Activated CD8-positive, alpha-beta T cell treated with anti-CD3 and anti-CD28 coated beads for 36 hours (primary cell): Measurements from ENCODE around the gene VSIG1. TPM values are rescaled to one million over a fixed set of nuclear protein-coding genes. Genes with fewer than 3 reads are reported as not detected.

Source experiments
- ATAC-seq: fragments of 200-7000 bp; cut with Tn5 transposase; one replicate; pipeline ENCODE4 v1.10.0; 2021; ENCODE audit warnings: mild to moderate bottlenecking, moderate library complexity
- CTCF ChIA-PET: fragments of 350-600 bp; sonication (Branson Sonifier 250); formaldehyde crosslinking; loops from one replicate; lab custom pipeline; 2021; ENCODE audit warnings: antibody characterized with exemption; lab: Charles Lee
- POLR2A ChIA-PET: fragments of 350-600 bp; sonication (Branson Sonifier 250); formaldehyde crosslinking; loops from one replicate; lab custom pipeline; 2021; ENCODE audit warnings: antibody characterized with exemption; lab: Charles Lee
- DNase-seq: peaks from one replicate; pipeline ENCODE4 v3.0.0-alpha.2; 2020
- H3K27ac Mint-ChIP-seq: one replicate; pipeline ENCODE4 v1.8.0; 2021; ENCODE audit warnings: mild to moderate bottlenecking, mixed read lengths
- H3K27me3 Mint-ChIP-seq: one replicate; pipeline ENCODE4 v1.8.0; 2021; ENCODE audit warnings: mixed read lengths
- H3K36me3 Mint-ChIP-seq: one replicate; pipeline ENCODE4 v1.8.0; 2021; ENCODE audit warnings: low read depth, mixed read lengths
- H3K4me1 Mint-ChIP-seq: one replicate; pipeline ENCODE4 v1.8.0; 2021; ENCODE audit warnings: low read depth, mixed read lengths
- H3K4me3 Mint-ChIP-seq: one replicate; pipeline ENCODE4 v1.8.0; 2021; ENCODE audit warnings: mild to moderate bottlenecking, moderate library complexity, mixed read lengths
- H3K9me3 Mint-ChIP-seq: one replicate; pipeline ENCODE4 v1.8.0; 2021; ENCODE audit warnings: mixed read lengths
- CTCF ChIP-seq: fragments of 200-600 bp; IDR thresholded peaks from one replicate; pipeline ENCODE4 v1.8.0; 2022; ENCODE audit warnings: antibody characterized with exemption, mild to moderate bottlenecking
- intact Hi-C: fragments of 100-400 bp; cut with micrococcal nuclease; formaldehyde crosslinking; loops from one replicate; pipeline ENCODE4 v1.10.0; 2022
- total RNA-seq, 2 experiments: library from RNA; stranded (reverse); gene quantifications; one replicate each; pipeline ENCODE4 v1.2.3, GENCODE V29; 2021

Gene VSIG1
- total RNA-seq, 2 experiments from 2014 or later = 0.61 to 1.2 TPM

GRCh38 chrX:108122748-108123147 is 77.9 kb downstream of the VSIG1 start:
- CTCF ChIA-PET = no interaction called here
- ATAC-seq = no peak
- no peak overlapping the region for H3K27ac Mint-ChIP-seq
- no peak for TF ChIP-seq CTCF
- H3K4me3 Mint-ChIP-seq = no peak overlapping the region
- POLR2A ChIA-PET = no interaction called here
- no peaks in the 10 kb centered on the region for H3K4me1 Mint-ChIP-seq
- no peaks in the 10 kb centered on the region for H3K36me3 Mint-ChIP-seq
- no peaks in the 10 kb centered on the region for H3K9me3 Mint-ChIP-seq
- no peaks in the 10 kb centered on the region for H3K27me3 Mint-ChIP-seq
- intact Hi-C loops = no loop called here
- no peak for DNase-seq

GRCh38 chrX:108123591-108124366 is 78.9 kb downstream of the VSIG1 start:
- no peaks in the 10 kb centered on the region for H3K36me3 Mint-ChIP-seq
- no peaks in the 10 kb centered on the region for H3K27me3 Mint-ChIP-seq
- no peaks in the 10 kb centered on the region for H3K9me3 Mint-ChIP-seq
- DNase-seq (no peak), ATAC-seq (no peak)
- intact Hi-C loops = no loop called here
- no peak for TF ChIP-seq CTCF
- no peak overlapping the region for H3K4me3 Mint-ChIP-seq
- no peak overlapping the region for H3K27ac Mint-ChIP-seq
- CTCF ChIA-PET = no interaction called here
- no peaks in the 10 kb centered on the region for H3K4me1 Mint-ChIP-seq
- POLR2A ChIA-PET = no interaction called here

- Mint-ChIP-seq H3K36me3 (peaks cover 6% of the 10 kb centered on the region), H3K4me1 (no peaks in the 10 kb centered on the region), H3K27me3 (no peaks in the 10 kb centered on the region), H3K4me3 (no peak overlapping the region), H3K9me3 (no peaks in the 10 kb centered on the region), H3K27ac (no peak overlapping the region)
- ChIA-PET CTCF (interaction anchor here (1.2 kb wide), 1 partner anchor 106 kb away, joined by 3 read pairs; no protein-coding TSS in a partner anchor), POLR2A (no interaction called here)
- no peak for TF ChIP-seq CTCF
- DNase-seq (no peak), ATAC-seq (no peak)
- intact Hi-C loops = no loop called here
Measured at GRCh38 chrX:108126661-108127060, 81.8 kb downstream of the VSIG1 start.

GRCh38 chrX:108127152-108127551 is 82.3 kb downstream of the VSIG1 start:
- H3K27me3 Mint-ChIP-seq = no peaks in the 10 kb centered on the region
- ATAC-seq = no peak
- intact Hi-C loops = no loop called here
- ChIA-PET POLR2A (no interaction called here), CTCF (interaction anchor here (2.1 kb wide), 1 partner anchor 12 kb away, joined by 6 read pairs; no protein-coding TSS in a partner anchor)
- DNase-seq = no peak
- no peak overlapping the region for H3K27ac Mint-ChIP-seq
- no peaks in the 10 kb centered on the region for H3K4me1 Mint-ChIP-seq
- TF ChIP-seq CTCF = no peak
- no peak overlapping the region for H3K4me3 Mint-ChIP-seq
- no peaks in the 10 kb centered on the region for H3K9me3 Mint-ChIP-seq
- peaks cover 8% of the 10 kb centered on the region for H3K36me3 Mint-ChIP-seq

Other genes with a start within 250 kb of the VSIG1 start
- 1 to 10 TPM; 6.6 to 7.4 TPM for gene MID2, start 219.2 kb upstream of the VSIG1 start, total RNA-seq
- not detected for gene TEX13B, start 62.7 kb upstream of the VSIG1 start, total RNA-seq
- 10 to 100 TPM; 44.4 to 47.0 TPM for gene PSMD10, start 46.5 kb downstream of the VSIG1 start, total RNA-seq
- 1 to 10 TPM; 6.5 to 9.2 TPM for gene ATG4A, start 46.7 kb downstream of the VSIG1 start, total RNA-seq